ENCODE measurements around the gene FBLIM1. TPM values are rescaled to one million over a fixed set of nuclear protein-coding genes. Genes with fewer than 3 reads are reported as not detected.

FBLIM1 gene
- total RNA-seq, 1 experiment from 2014 or later = 6.0 TPM

GRCh38 chr1:15717418-15718125, 41.0 kb upstream of the FBLIM1 start:
- no peaks in the 10 kb centered on the region for H3K9me3 ChIP-seq (ENCODE audit: control insufficient read depth in 1 of 2, insufficient read depth in 1 of 2, low read depth in 1 of 2, low read length in 2 of 2)
- no peaks in the 10 kb centered on the region for H3K27me3 ChIP-seq (ENCODE audit: insufficient read depth, low read length)
- no peak overlapping the region for H3K4me2 ChIP-seq (ENCODE audit: low read length)
- no peak overlapping the region for H2AFZ ChIP-seq (ENCODE audit: low read depth, low read length, poor library complexity, severe bottlenecking)
- ATAC-seq = no peak
- no peaks in the 10 kb centered on the region for H3K4me1 ChIP-seq (ENCODE audit: control insufficient read depth in 1 of 2, insufficient read depth in 2 of 2, low read length in 2 of 2)
- POLR2A ChIA-PET = no interaction called here
- RAD21 ChIA-PET (ENCODE audit: low non-redundant PET in 1 of 2, low total read pairs in 2 of 2, uncharacterized antibody in 2 of 2, unreplicated experiment in 2 of 2) = interaction anchor here in 1 of 2 experiments (0.6 kb wide), 1 partner anchor 242 kb away, joined by 4 read pairs; no protein-coding TSS in a partner anchor
- H3K36me3 ChIP-seq (ENCODE audit: control insufficient read depth in 1 of 2, insufficient read depth in 2 of 2, low read length in 2 of 2) = peaks cover 0 to 3% of the 10 kb centered on the region in 2 experiments; a peak in 1 of 4 replicates
- TF ChIP-seq CEBPB (IDR thresholded peaks at IDR 0.05; ENCODE audit: low read depth) (no peak), RAD21 (IDR thresholded peaks at IDR 0.05; ENCODE audit: low read depth) (no peak), POLR2AphosphoS5 (IDR thresholded peaks at IDR 0.05; ENCODE audit: low read depth, low read length) (no peak), ATF3 (IDR thresholded peaks at IDR 0.05) (no peak), ZBTB33 (IDR thresholded peaks at IDR 0.05; ENCODE audit: extremely low read depth, insufficient replicate concordance, low read length) (no peak)
- H3K9me2 ChIP-seq (ENCODE audit: insufficient read depth) = no peaks in the 10 kb centered on the region
- BruUV-seq (replicated peaks) = no TSS peak
- CTCF ChIA-PET = no interaction called here
- no peak overlapping the region for H3K27ac ChIP-seq (ENCODE audit: low read depth, low read length)
- H4K20me1 ChIP-seq (ENCODE audit: insufficient read depth) = no peaks in the 10 kb centered on the region
- DNase-seq (ENCODE audit: low read depth, low spot score) = no peak
- intact Hi-C loops (cut with micrococcal nuclease) = no loop called here
- no peaks in the 10 kb centered on the region for H3K79me2 ChIP-seq (ENCODE audit: insufficient read depth, low read length)
- H3K4me3 ChIP-seq (replicated peaks in 1 of 2; ENCODE audit: low read depth in 1 of 2, low read length in 2 of 2) = no peak overlapping the region
- H3K9ac ChIP-seq (ENCODE audit: low read length) = no peak overlapping the region

- no peak for DNase-seq (ENCODE audit: low read depth, low spot score)
- BruUV-seq (replicated peaks) = no TSS peak
- ChIA-PET POLR2A (no interaction called here), CTCF (no interaction called here), RAD21 (ENCODE audit: low non-redundant PET in 1 of 2, low total read pairs in 2 of 2, uncharacterized antibody in 2 of 2, unreplicated experiment in 2 of 2) (interaction anchor here in 1 of 2 experiments (0.6 kb wide), 1 partner anchor 241 kb away, joined by 4 read pairs; no protein-coding TSS in a partner anchor)
- H3K79me2 ChIP-seq (ENCODE audit: insufficient read depth, low read length) = no peaks in the 10 kb centered on the region
- no peak overlapping the region for H2AFZ ChIP-seq (ENCODE audit: low read depth, low read length, poor library complexity, severe bottlenecking)
- intact Hi-C loops (cut with micrococcal nuclease) = no loop called here
- H3K27me3 ChIP-seq (ENCODE audit: insufficient read depth, low read length) = no peaks in the 10 kb centered on the region
- H3K4me2 ChIP-seq (ENCODE audit: low read length) = no peak overlapping the region
- H3K36me3 ChIP-seq (ENCODE audit: control insufficient read depth in 1 of 2, insufficient read depth in 2 of 2, low read length in 2 of 2) = peaks cover 0 to 3% of the 10 kb centered on the region in 2 experiments; a peak in 1 of 4 replicates
- no peaks in the 10 kb centered on the region for H4K20me1 ChIP-seq (ENCODE audit: insufficient read depth)
- no peak overlapping the region for H3K27ac ChIP-seq (ENCODE audit: low read depth, low read length)
- ATAC-seq = no peak
- no peak overlapping the region for H3K9ac ChIP-seq (ENCODE audit: low read length)
- no peak overlapping the region for H3K4me3 ChIP-seq (replicated peaks in 1 of 2; ENCODE audit: low read depth in 1 of 2, low read length in 2 of 2)
- no peaks in the 10 kb centered on the region for H3K9me2 ChIP-seq (ENCODE audit: insufficient read depth)
- H3K9me3 ChIP-seq (ENCODE audit: control insufficient read depth in 1 of 2, insufficient read depth in 1 of 2, low read depth in 1 of 2, low read length in 2 of 2) = no peaks in the 10 kb centered on the region
- H3K4me1 ChIP-seq (ENCODE audit: control insufficient read depth in 1 of 2, insufficient read depth in 2 of 2, low read length in 2 of 2) = no peaks in the 10 kb centered on the region
- TF ChIP-seq CEBPB (IDR thresholded peaks at IDR 0.05; ENCODE audit: low read depth) (no peak), YY1 (IDR thresholded peaks at IDR 0.05; ENCODE audit: extremely low read depth, insufficient replicate concordance, low read depth, low read length) (no peak), ZNF274 (IDR thresholded peaks at IDR 0.05; ENCODE audit: low read depth, low read length) (no peak), RAD21 (IDR thresholded peaks at IDR 0.05; ENCODE audit: low read depth) (no peak), POLR2A (IDR thresholded peaks at IDR 0.05; ENCODE audit: borderline replicate concordance, extremely low read depth, insufficient read depth, insufficient read length) (no peak), CBX3 (IDR thresholded peaks at IDR 0.05; ENCODE audit: low read depth) (no peak), FOSL1 (IDR thresholded peaks at IDR 0.05; ENCODE audit: low read depth) (no peak), ZFX (IDR thresholded peaks at IDR 0.05) (no peak), SRF (IDR thresholded peaks at IDR 0.05; ENCODE audit: low read depth) (no peak), TCF7L2 (IDR thresholded peaks at IDR 0.05; ENCODE audit: borderline replicate concordance, extremely low read depth, insufficient read depth, insufficient read length) (no peak), POLR2AphosphoS5 (IDR thresholded peaks at IDR 0.05; ENCODE audit: low read depth, low read length) (no peak), CTCF (IDR thresholded peaks at IDR 0.05 in 2 of 3, conservative IDR thresholded peaks at IDR 0.05 in 1 of 3; ENCODE audit: borderline replicate concordance in 1 of 3, insufficient read depth in 1 of 3, low read depth in 2 of 3, low read length in 2 of 3) (no peak), SP1 (IDR thresholded peaks at IDR 0.05; ENCODE audit: low read depth) (no peak)
Observed at GRCh38 chr1:15718199-15718601, 40.4 kb upstream of the FBLIM1 start.

Data from HCT116 (cell line).